Panc1 (cell line): ENCODE results near the gene MRPL21. TPM values are rescaled to one million over a fixed set of nuclear protein-coding genes. Genes with fewer than 3 reads are reported as not detected.
A peak's percentile ranks its signal among the peaks of the same experiment; 100 is the strongest.

Experiments used
- ATAC-seq: fragments of 200-7000 bp; cut with Tn5 transposase; 2 replicates; pipeline ENCODE4 v1.9.1; 2020; ENCODE audit warnings: mild to moderate bottlenecking, moderate library complexity
- BruUV-seq: library from RNA; stranded (reverse); fragments of 400-500 nt; replicated peaks from 2 replicates; lab custom pipeline; 2021; lab: Mats Ljungman, UMichigan
- CTCF ChIA-PET: fragments of 300-600 bp; sonication (Branson Sonifier 250); formaldehyde crosslinking; loops from one replicate; lab custom pipeline; 2022; ENCODE audit warnings: antibody characterized with exemption; lab: Charles Lee
- POLR2A ChIA-PET: fragments of 300-600 bp; sonication (Branson Sonifier 250); formaldehyde crosslinking; loops from one replicate; lab custom pipeline; 2022; ENCODE audit warnings: antibody characterized with exemption; lab: Charles Lee
- DNase-seq: peaks from one replicate; pipeline ENCODE4 v3.0.0-alpha.2; 2010; ENCODE audit warnings: low read depth, low spot score
- H3K27ac ChIP-seq: 2 replicates; pipeline ENCODE4 v1.5.1; 2011; ENCODE audit warnings: mild to moderate bottlenecking, low read length, inconsistent platforms
- H3K27me3 ChIP-seq: fragments of 200-500 bp; sonication (Bioruptor generic); 2 replicates; pipeline ENCODE4 v1.6.0; 2014; ENCODE audit warnings: low read length, inconsistent platforms; ENCODE audit not compliant: control insufficient read depth, insufficient read depth
- H3K36me3 ChIP-seq: fragments of 200-500 bp; sonication (Bioruptor generic); 2 replicates; pipeline ENCODE4 v1.5.1; 2014; ENCODE audit warnings: inconsistent platforms, mild to moderate bottlenecking, low read length, moderate library complexity; ENCODE audit not compliant: control insufficient read depth, insufficient read depth
- H3K4me1 ChIP-seq: 2 replicates; pipeline ENCODE4 v1.5.1; 2011; ENCODE audit warnings: inconsistent platforms, mild to moderate bottlenecking, low read length, moderate library complexity; ENCODE audit not compliant: control insufficient read depth, insufficient read depth
- H3K4me3 ChIP-seq, 2 experiments: 2 replicates each; pipeline ENCODE4 v1.5.1; 2011 to 2012; ENCODE audit warnings: low read depth in 2 of 2, low read length in 2 of 2, mild to moderate bottlenecking in 2 of 2, inconsistent platforms in 1 of 2, moderate library complexity in 1 of 2
- H3K9me3 ChIP-seq: fragments of 200-500 bp; sonication (Bioruptor generic); 2 replicates; pipeline ENCODE4 v1.5.1; 2014; ENCODE audit warnings: low read depth, mild to moderate bottlenecking, inconsistent platforms, low read length, moderate library complexity; ENCODE audit not compliant: control insufficient read depth, insufficient read depth
- CTCF ChIP-seq: fragments of 450-650 bp; IDR thresholded peaks from 2 replicates; pipeline ENCODE4 v1.5.1; 2017; ENCODE audit warnings: mild to moderate bottlenecking
- POLR2AphosphoS5 ChIP-seq: IDR thresholded peaks from 2 replicates; pipeline ENCODE4 v1.6.1; 2012; ENCODE audit warnings: mild to moderate bottlenecking, low read depth, low read length, moderate library complexity
- REST ChIP-seq, 2 experiments: IDR thresholded peaks; 2 replicates each; pipeline ENCODE4 v1.6.1; 2011 to 2012; ENCODE audit warnings: low read depth in 2 of 2, control low read depth in 1 of 2, low read length in 1 of 2, mild to moderate bottlenecking in 1 of 2, moderate library complexity in 1 of 2; ENCODE audit not compliant: insufficient read depth in 1 of 2
- SIN3A ChIP-seq: IDR thresholded peaks from 2 replicates; pipeline ENCODE4 v1.6.1; 2012; ENCODE audit warnings: low read depth, mild to moderate bottlenecking, low read length, moderate library complexity, borderline replicate concordance; ENCODE audit not compliant: insufficient read depth
- TCF7L2 ChIP-seq: IDR thresholded peaks from 2 replicates; pipeline ENCODE4 v1.6.1; 2011; ENCODE audit warnings: mild to moderate bottlenecking, low read depth, low read length, inconsistent platforms
- in situ Hi-C: cut with HindIII; loops from 2 replicates; pipeline ENCODE4 v1.10.0; 2016; ENCODE audit warnings: low sequenced_read_pairs, low pct_unique_long_range_greater_than_20kb
- intact Hi-C: fragments of 100-400 bp; cut with micrococcal nuclease; formaldehyde crosslinking; loops from one replicate; pipeline ENCODE4 v1.10.0; 2022; ENCODE audit not compliant: unreplicated experiment
- total RNA-seq: library from RNA; stranded (reverse); gene quantifications from one replicate; pipeline ENCODE4 v1.2.1, GENCODE V29; 2021; ENCODE audit not compliant: unreplicated experiment

Gene MRPL21
- total RNA-seq, 1 experiment from 2014 or later, result 94.9 TPM

GRCh38 chr11:68908273-68908672, 4.6 kb upstream of the MRPL21 start:
- CTCF ChIA-PET, result no interaction called here
- no peaks in the 10 kb centered on the region for H3K27me3 ChIP-seq
- POLR2A ChIA-PET, result interaction anchor here (0.7 kb wide), 1 partner anchor 44 kb away, joined by 3 read pairs; no protein-coding TSS in a partner anchor
- no peak for DNase-seq
- no peak for ATAC-seq
- in situ Hi-C loops (no loop called here), intact Hi-C loops (no loop called here)
- no peaks in the 10 kb centered on the region for H3K9me3 ChIP-seq
- peaks cover 2% of the 10 kb centered on the region; the same call in 1 of the 2 replicates for H3K36me3 ChIP-seq
- TF ChIP-seq REST (IDR thresholded peaks at IDR 0.05; ENCODE audit: insufficient read depth in 1 of 2, low read depth in 2 of 2, low read length in 1 of 2), result no peak
- TF ChIP-seq CTCF, result no peak
- TF ChIP-seq SIN3A, result no peak
- TF ChIP-seq POLR2AphosphoS5, result no peak
- no peak for TF ChIP-seq TCF7L2
- no peaks in the 10 kb centered on the region for H3K4me1 ChIP-seq
- BruUV-seq, result no TSS peak
- H3K27ac ChIP-seq, result no peak overlapping the region
- H3K4me3 ChIP-seq, result no peak overlapping the region

GRCh38 chr11:68905421-68906360, 2.1 kb upstream of the MRPL21 start:
- H3K4me3 ChIP-seq, result peak overlapping the region; percentile 93 to 100
- ChIA-PET CTCF (interaction anchor here (1.4 kb wide), 1 partner anchor 138 kb away, joined by 3 read pairs; no protein-coding TSS in a partner anchor), POLR2A (no interaction called here)
- intact Hi-C loops, result no loop called here
- H3K27ac ChIP-seq, result peak overlapping the region; percentile 95; the same call in 1 of the 2 replicates
- BruUV-seq, result TSS peak; percentile 84
- in situ Hi-C loops, result no loop called here
- no peaks in the 10 kb centered on the region for H3K9me3 ChIP-seq
- peaks cover 3% of the 10 kb centered on the region; the same call in 1 of the 2 replicates for H3K36me3 ChIP-seq
- H3K27me3 ChIP-seq, result no peaks in the 10 kb centered on the region
- H3K4me1 ChIP-seq, result 0 out of 2 replicates have a peak, but pooled peaks cover 7% of the 10 kb centered on the region
- TF ChIP-seq TCF7L2 (no peak), SIN3A (no peak), POLR2AphosphoS5 (no peak), CTCF (no peak), REST (IDR thresholded peaks at IDR 0.05; ENCODE audit: insufficient read depth in 1 of 2, low read depth in 2 of 2, low read length in 1 of 2) (no peak)
- DNase-seq (no peak), ATAC-seq (no peak)
